Caco-2 (cell line): Measurements from ENCODE around the gene CEP164. TPM values are rescaled to one million over a fixed set of nuclear protein-coding genes. Genes with fewer than 3 reads are reported as not detected.
A peak's percentile ranks its signal among the peaks of the same experiment; 100 is the strongest.

Source experiments
- BruUV-seq: library from RNA; stranded (reverse); fragments of 400-500 nt; replicated peaks from 2 replicates; lab custom pipeline; 2021; lab: Mats Ljungman, UMichigan
- CTCF ChIA-PET: fragments of 300-600 bp; sonication (Branson Sonifier 250); formaldehyde crosslinking; loops from one replicate; lab custom pipeline; 2022; ENCODE audit warnings: antibody characterized with exemption; lab: Charles Lee
- POLR2A ChIA-PET: fragments of 300-600 bp; sonication (Branson Sonifier 250); formaldehyde crosslinking; loops from one replicate; lab custom pipeline; 2022; ENCODE audit warnings: antibody characterized with exemption; lab: Charles Lee
- DNase-seq, 2 experiments: peaks; one replicate each; pipeline versions ENCODE4 v3.0.0 to v3.0.0-alpha.2; 2020 to 2022
- H3K27me3 ChIP-seq: replicated peaks from 2 replicates; pipeline ENCODE4 v1.6.0; 2011; ENCODE audit warnings: low read length; ENCODE audit not compliant: control insufficient read depth, insufficient read depth
- H3K36me3 ChIP-seq: 2 replicates; pipeline ENCODE4 v1.5.1; 2011; ENCODE audit warnings: low read length; ENCODE audit not compliant: control insufficient read depth, insufficient read depth
- H3K4me1 ChIP-seq: fragments of 250-450 bp; sonication (Bioruptor Pico); 2 replicates; pipeline ENCODE4 v1.5.1; 2020; ENCODE audit warnings: mild to moderate bottlenecking
- H3K4me3 ChIP-seq: 2 replicates; pipeline ENCODE4 v1.5.1; 2011; ENCODE audit warnings: low read depth, mild to moderate bottlenecking, control low read depth, low read length
- H3K9me3 ChIP-seq: fragments of 250-450 bp; sonication (Bioruptor Pico); 2 replicates; pipeline ENCODE4 v1.5.1; 2020; ENCODE audit warnings: mild to moderate bottlenecking, moderate library complexity
- H3K27ac Mint-ChIP-seq: one replicate; pipeline ENCODE4 v1.8.0; 2022; ENCODE audit warnings: mixed read lengths; ENCODE audit not compliant: unreplicated experiment
- H3K27me3 Mint-ChIP-seq: one replicate; pipeline ENCODE4 v1.8.0; 2022; ENCODE audit warnings: mixed read lengths; ENCODE audit not compliant: insufficient read depth, unreplicated experiment
- H3K36me3 Mint-ChIP-seq: one replicate; pipeline ENCODE4 v1.8.0; 2022; ENCODE audit warnings: mild to moderate bottlenecking, mixed read lengths; ENCODE audit not compliant: insufficient read depth, unreplicated experiment
- H3K4me1 Mint-ChIP-seq: one replicate; pipeline ENCODE4 v1.8.0; 2022; ENCODE audit warnings: low read depth, mixed read lengths; ENCODE audit not compliant: unreplicated experiment
- H3K4me3 Mint-ChIP-seq: one replicate; pipeline ENCODE4 v1.8.0; 2022; ENCODE audit warnings: mild to moderate bottlenecking, moderate library complexity, mixed read lengths; ENCODE audit not compliant: unreplicated experiment
- H3K9me3 Mint-ChIP-seq: one replicate; pipeline ENCODE4 v1.8.0; 2022; ENCODE audit warnings: mixed read lengths; ENCODE audit not compliant: unreplicated experiment
- intact Hi-C: fragments of 100-400 bp; cut with micrococcal nuclease; formaldehyde crosslinking; loops from one replicate; pipeline ENCODE4 v1.10.0; 2022; ENCODE audit not compliant: unreplicated experiment
- total RNA-seq: library from RNA; stranded (reverse); gene quantifications from 2 replicates; pipeline ENCODE4 v1.2.3, GENCODE V29; 2022
- TF ChIP-seq, protein P1 (sequence below), 2 experiments: fragments of 200-600 bp in 1 of 2; IDR thresholded peaks; 1 replicate in 1 of 2; 2 replicates in 1 of 2; pipeline versions ENCODE4 v1.5.1 to v1.8.0; 2011 to 2022; ENCODE audit warnings: antibody characterized with exemption in 1 of 2, control low read depth in 1 of 2, inconsistent platforms in 1 of 2, low read depth in 1 of 2, low read length in 1 of 2, mild to moderate bottlenecking in 1 of 2, moderate library complexity in 1 of 2; ENCODE audit not compliant: insufficient read depth in 1 of 2, severe bottlenecking in 1 of 2, unreplicated experiment in 1 of 2

The CEP164 gene
- total RNA-seq, 1 experiment from 2014 or later = 48.9 TPM

DNA sequence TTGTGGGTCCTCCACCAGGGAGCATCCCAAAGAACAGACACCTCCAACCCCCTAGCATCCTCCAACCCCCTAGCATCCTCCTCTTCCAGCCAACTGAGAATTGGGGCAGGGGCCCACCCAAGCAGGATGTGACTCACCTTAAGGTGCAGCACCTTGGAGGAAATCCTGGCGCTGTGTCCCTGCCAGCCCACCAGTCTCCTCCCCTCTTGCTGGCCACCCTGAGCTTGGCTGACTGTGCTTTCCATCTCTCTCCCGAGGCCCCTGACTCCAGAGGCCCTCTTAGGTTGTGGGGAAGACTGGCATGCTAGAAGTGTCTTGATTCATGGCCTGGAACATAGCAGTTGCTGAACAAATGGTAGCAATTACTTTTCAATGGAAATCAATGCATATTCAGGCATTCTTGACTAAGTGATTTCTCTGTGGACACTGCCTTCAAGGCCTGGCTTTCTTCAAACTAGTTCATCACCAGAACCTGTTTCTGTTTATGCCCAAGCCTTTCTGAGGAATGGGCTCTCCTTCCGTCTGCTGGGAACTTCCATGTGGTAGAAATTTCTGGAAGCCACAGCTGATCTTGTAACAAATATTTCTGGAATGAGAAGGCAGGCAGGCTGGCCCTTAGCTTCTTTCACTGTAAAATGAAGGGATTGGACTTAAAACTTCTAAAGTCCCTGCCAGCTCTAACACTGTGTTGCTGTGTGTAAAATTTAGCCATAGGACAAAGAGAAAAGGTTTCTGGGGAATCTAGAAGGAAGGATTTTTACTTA is 60.5 kb downstream of the CEP164 start:
- DNase-seq = peak in 1 of 2 experiments; percentile 34
- Histone ChIP-seq H3K9me3 (no peaks in the 10 kb centered on the region), H3K4me3 (no peak overlapping the region), H3K4me1 (no peaks in the 10 kb centered on the region), H3K27me3 (no peaks in the 10 kb centered on the region), H3K36me3 (0 out of 2 replicates have a peak, but pooled peaks cover 1% of the 10 kb centered on the region)
- H3K4me1 Mint-ChIP-seq = no peaks in the 10 kb centered on the region
- TF ChIP-seq, protein P1, sequence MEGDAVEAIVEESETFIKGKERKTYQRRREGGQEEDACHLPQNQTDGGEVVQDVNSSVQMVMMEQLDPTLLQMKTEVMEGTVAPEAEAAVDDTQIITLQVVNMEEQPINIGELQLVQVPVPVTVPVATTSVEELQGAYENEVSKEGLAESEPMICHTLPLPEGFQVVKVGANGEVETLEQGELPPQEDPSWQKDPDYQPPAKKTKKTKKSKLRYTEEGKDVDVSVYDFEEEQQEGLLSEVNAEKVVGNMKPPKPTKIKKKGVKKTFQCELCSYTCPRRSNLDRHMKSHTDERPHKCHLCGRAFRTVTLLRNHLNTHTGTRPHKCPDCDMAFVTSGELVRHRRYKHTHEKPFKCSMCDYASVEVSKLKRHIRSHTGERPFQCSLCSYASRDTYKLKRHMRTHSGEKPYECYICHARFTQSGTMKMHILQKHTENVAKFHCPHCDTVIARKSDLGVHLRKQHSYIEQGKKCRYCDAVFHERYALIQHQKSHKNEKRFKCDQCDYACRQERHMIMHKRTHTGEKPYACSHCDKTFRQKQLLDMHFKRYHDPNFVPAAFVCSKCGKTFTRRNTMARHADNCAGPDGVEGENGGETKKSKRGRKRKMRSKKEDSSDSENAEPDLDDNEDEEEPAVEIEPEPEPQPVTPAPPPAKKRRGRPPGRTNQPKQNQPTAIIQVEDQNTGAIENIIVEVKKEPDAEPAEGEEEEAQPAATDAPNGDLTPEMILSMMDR (IDR thresholded peaks at IDR 0.05; ENCODE audit: insufficient read depth in 1 of 2, low read depth in 1 of 2, low read length in 1 of 2, severe bottlenecking in 1 of 2, unreplicated experiment in 1 of 2) = no peak
- CTCF ChIA-PET = no interaction called here
- BruUV-seq = no TSS peak
- H3K27ac Mint-ChIP-seq = no peak overlapping the region
- no peak overlapping the region for H3K4me3 Mint-ChIP-seq
- peaks cover 7% of the 10 kb centered on the region for H3K36me3 Mint-ChIP-seq
- POLR2A ChIA-PET = no interaction called here
- no peaks in the 10 kb centered on the region for H3K9me3 Mint-ChIP-seq
- no peaks in the 10 kb centered on the region for H3K27me3 Mint-ChIP-seq
- intact Hi-C loops = no loop called here

- ChIA-PET CTCF (interaction anchor here (1.0 to 1.5 kb wide), 2 partner anchors 35 to 658 kb away, joined by 3 to 4 read pairs; no protein-coding TSS in a partner anchor), POLR2A (no interaction called here)
- Mint-ChIP-seq H3K27ac (no peak overlapping the region), H3K36me3 (peaks cover 9% of the 10 kb centered on the region), H3K27me3 (no peaks in the 10 kb centered on the region), H3K9me3 (no peaks in the 10 kb centered on the region), H3K4me3 (no peak overlapping the region), H3K4me1 (no peaks in the 10 kb centered on the region)
- intact Hi-C loops = no loop called here
- Histone ChIP-seq H3K36me3 (0 out of 2 replicates have a peak, but pooled peaks cover 1% of the 10 kb centered on the region), H3K27me3 (no peaks in the 10 kb centered on the region), H3K4me1 (no peaks in the 10 kb centered on the region), H3K9me3 (no peaks in the 10 kb centered on the region), H3K4me3 (no peak overlapping the region)
- no TSS peak for BruUV-seq
- TF ChIP-seq, protein P1 (IDR thresholded peaks at IDR 0.05; ENCODE audit: insufficient read depth in 1 of 2, low read depth in 1 of 2, low read length in 1 of 2, severe bottlenecking in 1 of 2, unreplicated experiment in 1 of 2) = no peak
- DNase-seq = peak in 1 of 2 experiments; percentile 33
Observed at GRCh38 chr11:117390743-117391142, 63.1 kb downstream of the CEP164 start.

DNA sequence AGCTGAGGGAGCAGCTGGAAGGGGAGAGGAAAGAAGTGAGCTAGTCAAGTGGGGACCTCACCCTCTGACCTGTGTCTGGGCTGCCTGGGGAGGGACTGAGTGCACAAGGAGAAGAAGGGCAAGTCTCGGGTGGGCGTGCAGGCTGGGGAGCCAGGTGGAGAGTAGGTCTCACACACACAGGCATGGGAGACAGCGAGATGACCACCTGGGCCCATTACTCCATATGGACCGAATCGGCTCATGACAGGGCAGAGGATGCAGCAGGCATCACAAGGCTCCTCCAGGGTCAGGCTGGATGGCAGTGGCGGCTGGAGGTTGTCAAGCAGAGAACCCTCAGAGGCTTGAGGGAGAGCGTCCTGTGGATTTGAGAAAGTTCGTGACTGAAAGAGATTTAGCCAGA is 63.5 kb downstream of the CEP164 start:
- peaks cover 13% of the 10 kb centered on the region for H3K36me3 Mint-ChIP-seq
- TF ChIP-seq, protein P1 (IDR thresholded peaks at IDR 0.05; ENCODE audit: insufficient read depth in 1 of 2, low read depth in 1 of 2, low read length in 1 of 2, severe bottlenecking in 1 of 2, unreplicated experiment in 1 of 2) = no peak
- intact Hi-C loops = no loop called here
- DNase-seq = peak in 1 of 2 experiments; percentile 34
- H3K27ac Mint-ChIP-seq = no peak overlapping the region
- Histone ChIP-seq H3K27me3 (no peaks in the 10 kb centered on the region), H3K4me3 (no peak overlapping the region), H3K4me1 (no peaks in the 10 kb centered on the region), H3K9me3 (no peaks in the 10 kb centered on the region), H3K36me3 (peaks cover 1% of the 10 kb centered on the region; the same call in 1 of the 2 replicates)
- BruUV-seq = no TSS peak
- no peaks in the 10 kb centered on the region for H3K9me3 Mint-ChIP-seq
- CTCF ChIA-PET = interaction anchor here (1.0 to 1.5 kb wide), 2 partner anchors 35 to 659 kb away, joined by 3 to 4 read pairs; no protein-coding TSS in a partner anchor
- no peaks in the 10 kb centered on the region for H3K27me3 Mint-ChIP-seq
- no peak overlapping the region for H3K4me3 Mint-ChIP-seq
- POLR2A ChIA-PET = no interaction called here
- H3K4me1 Mint-ChIP-seq = no peaks in the 10 kb centered on the region
